Measurements from ENCODE around the gene SNTB2. TPM values are rescaled to one million over a fixed set of nuclear protein-coding genes. Genes with fewer than 3 reads are reported as not detected.

The SNTB2 gene
- total and polyA plus RNA-seq, 2 of the 8 experiments (the other 6 are each of a cell fraction or from before 2014, with no cell fraction given) = 6.0 to 16.1 TPM

- no peak for TF ChIP-seq CTBP2 (IDR thresholded peaks at IDR 0.05; ENCODE audit: borderline replicate concordance, insufficient read depth, insufficient read length, low read length)
- TF ChIP-seq SAP30 (IDR thresholded peaks at IDR 0.05; ENCODE audit: insufficient read depth, insufficient replicate concordance, low read length) = no peak
- TF ChIP-seq KDM5A (IDR thresholded peaks at IDR 0.05; ENCODE audit: low read length) = no peak
- TF ChIP-seq RAD21 (IDR thresholded peaks at IDR 0.05 in 1 of 2, conservative IDR thresholded peaks at IDR 0.05 in 1 of 2; ENCODE audit: low read depth in 2 of 2, low read length in 2 of 2) = no peak
- TF ChIP-seq SUZ12 (IDR thresholded peaks at IDR 0.05; ENCODE audit: low read length) = no peak
- no peak for TF ChIP-seq FOSL1 (IDR thresholded peaks at IDR 0.05; ENCODE audit: insufficient read depth, low read depth, low read length)
- no peak for TF ChIP-seq CBX8 (IDR thresholded peaks at IDR 0.05; ENCODE audit: borderline replicate concordance, low read depth, low read length)
Measured at GRCh38 chr16:69166221-69166833, 20.6 kb upstream of the SNTB2 start (continued).
